ENCODE data around the gene ANKRD29. TPM values are rescaled to one million over a fixed set of nuclear protein-coding genes. Genes with fewer than 3 reads are reported as not detected.

ANKRD29 gene
- total and polyA plus RNA-seq, 9 of the 15 experiments (the other 6 are each of a cell fraction or from before 2014, with no cell fraction given), result 0.36 TPM; not detected in 8

DNA sequence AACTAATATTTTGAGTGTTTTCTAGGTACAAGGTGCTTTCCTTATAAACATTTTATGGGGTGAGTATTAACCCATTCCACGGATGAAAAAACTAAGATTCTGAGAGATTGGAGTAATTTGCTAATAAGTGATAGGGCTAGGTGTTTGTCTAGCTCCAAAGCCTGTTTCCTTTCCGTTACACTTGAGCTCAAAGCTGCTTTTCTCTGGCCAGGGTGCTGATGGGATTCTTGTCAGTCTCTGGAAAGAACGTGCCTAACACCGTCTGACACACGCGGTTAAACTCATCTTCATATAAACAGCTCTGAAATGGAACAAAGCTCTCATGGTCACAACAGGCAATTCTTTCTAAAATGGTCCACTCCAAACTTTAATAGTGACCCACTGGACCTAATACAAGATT lies 2.0 kb upstream of the ANKRD29 start:
- no peaks in the 10 kb centered on the region for H3K79me2 ChIP-seq (ENCODE audit: control insufficient read depth, insufficient read depth, low read length)
- DNase-seq (ENCODE audit: extremely low read depth in 1 of 4, low spot score in 3 of 4), result no peak
- ATAC-seq, result no peak
- peaks cover 30 to 46% of the 10 kb centered on the region in 2 experiments for H3K27me3 ChIP-seq (ENCODE audit: control insufficient read depth in 2 of 2, insufficient read depth in 2 of 2, low read length in 2 of 2)
- H3K4me3 ChIP-seq, result no peak overlapping the region
- BruUV-seq (replicated peaks), result no TSS peak
- no peaks in the 10 kb centered on the region for H3K36me3 ChIP-seq (ENCODE audit: control insufficient read depth, insufficient read depth, low read length)
- ChIA-PET POLR2A (interaction anchor here (1.1 kb wide), 1 partner anchor 22 kb away, joined by 4 read pairs; no protein-coding TSS in a partner anchor), CTCF (ENCODE audit: low intra/inter-chr PET ratio) (no interaction called here)
- TF ChIP-seq, protein P1, sequence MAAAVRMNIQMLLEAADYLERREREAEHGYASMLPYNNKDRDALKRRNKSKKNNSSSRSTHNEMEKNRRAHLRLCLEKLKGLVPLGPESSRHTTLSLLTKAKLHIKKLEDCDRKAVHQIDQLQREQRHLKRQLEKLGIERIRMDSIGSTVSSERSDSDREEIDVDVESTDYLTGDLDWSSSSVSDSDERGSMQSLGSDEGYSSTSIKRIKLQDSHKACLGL (CRISPR knock-in tag; IDR thresholded peaks at IDR 0.05; ENCODE audit: borderline replicate concordance, poor library complexity, severe bottlenecking), result no peak
- TF ChIP-seq FOXA1 (IDR thresholded peaks at IDR 0.05; ENCODE audit: borderline replicate concordance) (no peak), HDAC1 (IDR thresholded peaks at IDR 0.05) (no peak), MTF1 (CRISPR knock-in tag; IDR thresholded peaks at IDR 0.05; ENCODE audit: borderline replicate concordance) (no peak), CBX2 (IDR thresholded peaks at IDR 0.05; ENCODE audit: insufficient read depth, low read length, poor library complexity, severe bottlenecking) (peak; percentile 21), SP1 (CRISPR knock-in tag; IDR thresholded peaks at IDR 0.05) (no peak), ZNF282 (CRISPR knock-in tag; IDR thresholded peaks at IDR 0.05) (no peak), BMI1 (IDR thresholded peaks at IDR 0.05; ENCODE audit: low read length) (no peak)
- TF ChIP-seq, protein P2, sequence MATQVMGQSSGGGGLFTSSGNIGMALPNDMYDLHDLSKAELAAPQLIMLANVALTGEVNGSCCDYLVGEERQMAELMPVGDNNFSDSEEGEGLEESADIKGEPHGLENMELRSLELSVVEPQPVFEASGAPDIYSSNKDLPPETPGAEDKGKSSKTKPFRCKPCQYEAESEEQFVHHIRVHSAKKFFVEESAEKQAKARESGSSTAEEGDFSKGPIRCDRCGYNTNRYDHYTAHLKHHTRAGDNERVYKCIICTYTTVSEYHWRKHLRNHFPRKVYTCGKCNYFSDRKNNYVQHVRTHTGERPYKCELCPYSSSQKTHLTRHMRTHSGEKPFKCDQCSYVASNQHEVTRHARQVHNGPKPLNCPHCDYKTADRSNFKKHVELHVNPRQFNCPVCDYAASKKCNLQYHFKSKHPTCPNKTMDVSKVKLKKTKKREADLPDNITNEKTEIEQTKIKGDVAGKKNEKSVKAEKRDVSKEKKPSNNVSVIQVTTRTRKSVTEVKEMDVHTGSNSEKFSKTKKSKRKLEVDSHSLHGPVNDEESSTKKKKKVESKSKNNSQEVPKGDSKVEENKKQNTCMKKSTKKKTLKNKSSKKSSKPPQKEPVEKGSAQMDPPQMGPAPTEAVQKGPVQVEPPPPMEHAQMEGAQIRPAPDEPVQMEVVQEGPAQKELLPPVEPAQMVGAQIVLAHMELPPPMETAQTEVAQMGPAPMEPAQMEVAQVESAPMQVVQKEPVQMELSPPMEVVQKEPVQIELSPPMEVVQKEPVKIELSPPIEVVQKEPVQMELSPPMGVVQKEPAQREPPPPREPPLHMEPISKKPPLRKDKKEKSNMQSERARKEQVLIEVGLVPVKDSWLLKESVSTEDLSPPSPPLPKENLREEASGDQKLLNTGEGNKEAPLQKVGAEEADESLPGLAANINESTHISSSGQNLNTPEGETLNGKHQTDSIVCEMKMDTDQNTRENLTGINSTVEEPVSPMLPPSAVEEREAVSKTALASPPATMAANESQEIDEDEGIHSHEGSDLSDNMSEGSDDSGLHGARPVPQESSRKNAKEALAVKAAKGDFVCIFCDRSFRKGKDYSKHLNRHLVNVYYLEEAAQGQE (IDR thresholded peaks at IDR 0.05; ENCODE audit: borderline replicate concordance), result peak; percentile 56; the same call in 1 of the 2 replicates
- TF ChIP-seq, protein P2 (CRISPR knock-in tag; IDR thresholded peaks at IDR 0.05; ENCODE audit: low read depth), result no peak
- peaks cover 0 to 7% of the 10 kb centered on the region in 2 experiments; a peak in 1 of 5 replicates for H3K4me1 ChIP-seq (replicated peaks in 1 of 2; ENCODE audit: control insufficient read depth in 2 of 2, insufficient read depth in 2 of 2, low read length in 2 of 2)
- peak; percentile 29 for FAIRE-seq
- in situ Hi-C loops (cut with MboI) (no loop called here), intact Hi-C loops (cut with micrococcal nuclease) (no loop called here)
- no peaks in the 10 kb centered on the region for H3K9me3 ChIP-seq (replicated peaks; ENCODE audit: control insufficient read depth, insufficient read depth, low read depth, low read length)
- no peak overlapping the region for H2AFZ ChIP-seq (ENCODE audit: low read depth, low read length)
- no peak overlapping the region for H3K9ac ChIP-seq (ENCODE audit: insufficient read depth in 1 of 2, low read depth in 2 of 2, low read length in 2 of 2)
- H3K4me2 ChIP-seq (ENCODE audit: insufficient read depth, low read length), result no peak overlapping the region
- 4% methylated on average over 6 of the region's 6 CpGs for WGBS (ENCODE audit: insufficient coverage, low coverage, missing lambda C conversion rate)
- H3K27ac ChIP-seq (ENCODE audit: extremely low read depth, low read depth, low read length), result no peak overlapping the region
- H3K9me1 ChIP-seq (ENCODE audit: control insufficient read depth, insufficient read depth, low read length), result no peaks in the 10 kb centered on the region
- peaks cover 8% of the 10 kb centered on the region for H4K20me1 ChIP-seq (replicated peaks; ENCODE audit: control insufficient read depth, insufficient read depth, low read length)
